H1 (cell line): ENCODE measurements around the gene ZBTB42. TPM values are rescaled to one million over a fixed set of nuclear protein-coding genes. Genes with fewer than 3 reads are reported as not detected.

Experiments used
- CTCF ChIA-PET: fragments of 300-600 bp; sonication (Branson Sonifier 250); formaldehyde crosslinking; loops from one replicate; lab custom pipeline; 2021; ENCODE audit not compliant: partially characterized antibody; lab: Charles Lee
- POLR2A ChIA-PET: fragments of 300-600 bp; sonication (Branson Sonifier 250); formaldehyde crosslinking; loops from one replicate; lab custom pipeline; 2021; ENCODE audit warnings: inconsistent platforms; ENCODE audit not compliant: partially characterized antibody; lab: Charles Lee
- DNase-seq, 2 experiments: peaks; one replicate each; pipeline versions ENCODE4 v3.0.0 to v3.0.0-alpha.2; 2010 to 2022; ENCODE audit warnings: low spot score in 2 of 2, low read depth in 1 of 2, mixed read lengths in 1 of 2
- FAIRE-seq: peaks from 2 replicates; lab custom pipeline; 2011; peaks lifted over from hg19 to GRCh38; lab: Jason Lieb, UNC
- H2AFZ ChIP-seq: 2 replicates; pipeline ENCODE4 v1.8.1; 2012; ENCODE audit warnings: low read length, inconsistent platforms
- H2AK5ac ChIP-seq: 2 replicates; pipeline ENCODE4 v1.6.1; 2013; ENCODE audit warnings: low read depth, low read length
- H2BK120ac ChIP-seq: replicated peaks from 2 replicates; pipeline ENCODE3; 2013; ENCODE audit warnings: low read depth, low read length, inconsistent platforms
- H2BK12ac ChIP-seq: 2 replicates; pipeline ENCODE4 v1.6.1; 2013; ENCODE audit warnings: low read depth, low read length
- H2BK15ac ChIP-seq: 2 replicates; pipeline ENCODE4 v1.6.1; 2013; ENCODE audit warnings: low read length
- H2BK20ac ChIP-seq: 2 replicates; pipeline ENCODE4 v1.6.1; 2013; ENCODE audit warnings: low read length
- H2BK5ac ChIP-seq: 2 replicates; pipeline ENCODE4 v1.6.1; 2013; ENCODE audit warnings: low read depth, low read length
- H3K14ac ChIP-seq: 2 replicates; pipeline ENCODE4 v1.6.1; 2013; ENCODE audit warnings: inconsistent platforms; ENCODE audit not compliant: insufficient read length
- H3K18ac ChIP-seq: 2 replicates; pipeline ENCODE4 v1.6.1; 2013; ENCODE audit warnings: low read length; ENCODE audit errors: extremely low read depth
- H3K23ac ChIP-seq: 2 replicates; pipeline ENCODE4 v1.6.1; 2013; ENCODE audit warnings: inconsistent platforms; ENCODE audit not compliant: insufficient read length
- H3K23me2 ChIP-seq: 2 replicates; pipeline ENCODE4 v1.6.1; 2013; ENCODE audit warnings: low read depth, low read length
- H3K27ac ChIP-seq: 2 replicates; pipeline ENCODE4 v1.6.1; 2011; ENCODE audit warnings: low read depth, low read length, inconsistent platforms
- H3K27me3 ChIP-seq, 4 experiments: replicated peaks in 1 of 4; 1 replicate in 1 of 4; 2 replicates in 3 of 4; pipeline versions ENCODE4 v1.6.1 to v1.8.1; 2011 to 2013; ENCODE audit warnings: low read length in 3 of 4, mild to moderate bottlenecking in 3 of 4, inconsistent platforms in 2 of 4, mixed read lengths in 2 of 4, moderate library complexity in 1 of 4; ENCODE audit not compliant: control insufficient read depth in 3 of 4, insufficient read depth in 3 of 4; ENCODE audit errors: extremely low read depth in 1 of 4
- H3K36me3 ChIP-seq, 4 experiments: 2 replicates each; pipeline versions ENCODE4 v1.6.1 to v1.8.1; 2011 to 2013; ENCODE audit warnings: mild to moderate bottlenecking in 4 of 4, low read length in 3 of 4, moderate library complexity in 2 of 4, control low read depth in 1 of 4, inconsistent platforms in 1 of 4; ENCODE audit not compliant: insufficient read depth in 4 of 4, control insufficient read depth in 2 of 4
- H3K4ac ChIP-seq: replicated peaks from 2 replicates; pipeline ENCODE3; 2013; ENCODE audit warnings: low read length, low read depth, mixed read lengths, inconsistent platforms; ENCODE audit not compliant: insufficient read length
- H3K4me1 ChIP-seq, 4 experiments: replicated peaks in 1 of 4; 1 replicate in 1 of 4; 2 replicates in 3 of 4; pipeline versions ENCODE4 v1.6.1 to v1.8.1; 2011 to 2013; ENCODE audit warnings: low read length in 3 of 4, inconsistent platforms in 2 of 4, mixed read lengths in 1 of 4; ENCODE audit not compliant: insufficient read depth in 4 of 4, control insufficient read depth in 3 of 4
- H3K4me2 ChIP-seq, 2 experiments: 2 replicates each; pipeline versions ENCODE4 v1.6.1 to v1.8.1; 2011 to 2013; ENCODE audit warnings: low read depth in 2 of 2, low read length in 2 of 2, control low read depth in 1 of 2, inconsistent platforms in 1 of 2, mild to moderate bottlenecking in 1 of 2; ENCODE audit not compliant: insufficient read depth in 1 of 2
- H3K4me3 ChIP-seq, 4 experiments: fragments of 200-600, 300-600 bp in 1 of 4; sonication (generic), shearing (Covaris generic), sonication (Bioruptor Twin) in 1 of 4; 2 replicates each; pipeline versions ENCODE4 v1.5.1 to v1.8.1; 2011 to 2016; ENCODE audit warnings: low read length in 4 of 4, low read depth in 3 of 4, control low read depth in 2 of 4, inconsistent platforms in 2 of 4, mild to moderate bottlenecking in 2 of 4, mixed read lengths in 1 of 4, moderate library complexity in 1 of 4; ENCODE audit not compliant: insufficient read depth in 2 of 4; ENCODE audit errors: extremely low read depth in 1 of 4
- H3K56ac ChIP-seq: replicated peaks from 2 replicates; pipeline ENCODE3; 2013; ENCODE audit warnings: low read depth, mild to moderate bottlenecking, mixed read lengths, low read length, inconsistent platforms; ENCODE audit not compliant: insufficient read length
- H3K79me1 ChIP-seq: 2 replicates; pipeline ENCODE4 v1.6.1; 2013; ENCODE audit warnings: low read depth, low read length, control low read depth
- H3K79me2 ChIP-seq, 2 experiments: 2 replicates each; pipeline versions ENCODE4 v1.6.1 to v1.8.1; 2012 to 2013; ENCODE audit warnings: low read length in 2 of 2, mild to moderate bottlenecking in 2 of 2, inconsistent platforms in 1 of 2; ENCODE audit not compliant: insufficient read depth in 2 of 2, control insufficient read depth in 1 of 2
- H3K9ac ChIP-seq, 4 experiments: replicated peaks in 1 of 4; 1 replicate in 1 of 4; 2 replicates in 3 of 4; pipeline versions ENCODE4 v1.6.1 to v1.8.1; 2011 to 2013; ENCODE audit warnings: low read depth in 3 of 4, low read length in 3 of 4, control low read depth in 2 of 4, mild to moderate bottlenecking in 2 of 4, moderate library complexity in 2 of 4, inconsistent platforms in 1 of 4; ENCODE audit errors: extremely low read depth in 1 of 4
- H3K9me3 ChIP-seq, 2 experiments: 2 replicates each; pipeline versions ENCODE4 v1.6.1 to v1.8.1; 2012 to 2013; ENCODE audit warnings: mild to moderate bottlenecking in 2 of 2, moderate library complexity in 2 of 2, control low read depth in 1 of 2, inconsistent platforms in 1 of 2, low read depth in 1 of 2, low read length in 1 of 2, mixed read lengths in 1 of 2; ENCODE audit not compliant: insufficient read depth in 2 of 2
- H4K20me1 ChIP-seq, 2 experiments: replicated peaks in 1 of 2; 2 replicates each; pipeline versions ENCODE3 to v1.8.1; 2011 to 2013; ENCODE audit warnings: inconsistent platforms in 2 of 2, low read length in 2 of 2, mild to moderate bottlenecking in 1 of 2; ENCODE audit not compliant: insufficient read depth in 2 of 2, control insufficient read depth in 1 of 2
- H4K5ac ChIP-seq: 2 replicates; pipeline ENCODE4 v1.6.1; 2013; ENCODE audit warnings: low read length, low read depth, mixed read lengths, inconsistent platforms; ENCODE audit not compliant: insufficient read length
- H4K8ac ChIP-seq: 2 replicates; pipeline ENCODE4 v1.8.0; 2013; ENCODE audit warnings: mild to moderate bottlenecking, moderate library complexity, low read length, inconsistent platforms; ENCODE audit not compliant: insufficient read depth; ENCODE audit errors: extremely low read depth
- H4K91ac ChIP-seq: replicated peaks from 2 replicates; pipeline ENCODE3; 2013; ENCODE audit warnings: low read length, mixed read lengths, inconsistent platforms; ENCODE audit not compliant: insufficient read length
- BRCA1 ChIP-seq: IDR thresholded peaks from 2 replicates; pipeline ENCODE4 v1.6.1; 2012; ENCODE audit warnings: low read depth, low read length, improper control_type of control experiment
- CTBP2 ChIP-seq: IDR thresholded peaks from 2 replicates; pipeline ENCODE4 v1.7.0; 2011; ENCODE audit warnings: borderline replicate concordance, mild to moderate bottlenecking, moderate library complexity, mixed read lengths, low read length; ENCODE audit not compliant: insufficient read depth, insufficient read length
- FOSL1 ChIP-seq: IDR thresholded peaks from 2 replicates; pipeline ENCODE4 v1.6.1; 2011; ENCODE audit warnings: mild to moderate bottlenecking, low read depth, low read length, moderate library complexity; ENCODE audit not compliant: insufficient read depth
- HDAC2 ChIP-seq, 2 experiments: fragments of 300-600 bp in 1 of 2; sonication (generic) in 1 of 2; IDR thresholded peaks; 2 replicates each; pipeline ENCODE4 v1.6.1; 2011 to 2012; ENCODE audit warnings: low read depth in 2 of 2, low read length in 2 of 2, mild to moderate bottlenecking in 2 of 2, moderate library complexity in 2 of 2, borderline replicate concordance in 1 of 2, inconsistent platforms in 1 of 2
- NRF1 ChIP-seq: IDR thresholded peaks from 2 replicates; pipeline ENCODE4 v1.6.1; 2011; ENCODE audit warnings: mild to moderate bottlenecking, low read depth, low read length, improper control_type of control experiment
- POU5F1 ChIP-seq: IDR thresholded peaks from 2 replicates; pipeline ENCODE4 v1.6.1; 2011; ENCODE audit warnings: low read depth, mild to moderate bottlenecking, low read length, moderate library complexity
- SAP30 ChIP-seq: fragments of 300-600 bp; sonication (generic); IDR thresholded peaks from 2 replicates; pipeline ENCODE4 v1.7.1; 2012; ENCODE audit warnings: low read length, moderate library complexity, mild to moderate bottlenecking, inconsistent platforms; ENCODE audit not compliant: insufficient read depth, insufficient replicate concordance
- SRF ChIP-seq: IDR thresholded peaks from 2 replicates; pipeline ENCODE4 v1.6.1; 2011; ENCODE audit warnings: mild to moderate bottlenecking, low read depth, low read length, moderate library complexity
- WGBS, 2 experiments: shearing (Covaris generic) in 1 of 2; methylation state at CpG; one replicate each; pipeline versions ENCODE4 v1.1.6 to v1.1.7; 2013 to 2015; ENCODE audit warnings: low lambda C conversion rate in 2 of 2, mixed read lengths in 2 of 2, inconsistent platforms in 1 of 2, low coverage in 1 of 2, missing lambda C conversion rate in 1 of 2; ENCODE audit not compliant: insufficient replicate concordance in 2 of 2, insufficient coverage in 1 of 2, insufficient read length in 1 of 2; ENCODE audit errors: extremely low coverage in 1 of 2, missing lambda C conversion rate in 1 of 2; 5-methylcytosine and 5-hydroxymethylcytosine counted together
- polyA plus RNA-seq, 7 experiments: library from polyadenylated mRNA; depleted of rRNA in 3 of 7; stranded (reverse) in 5 of 7; unstranded in 2 of 7; fragments of >200 nt in 5 of 7; fragments of 200-250 nt in 2 of 7; gene quantifications; 1 replicate in 5 of 7; 2 replicates in 1 of 7; 4 replicates in 1 of 7; pipeline versions ENCODE4 v1.2.1 to v1.2.3, GENCODE V29; 2011 to 2013; ENCODE audit warnings: missing spikeins in 2 of 7, mixed read lengths in 2 of 7
- total RNA-seq: library from RNA; stranded (reverse); fragmentation: NEBNext Ultra II Directional; extraction: Animal tissue kit (Norgen Biotek cat#: 25700); gene quantifications from 2 replicates; pipeline ENCODE4 v1.2.1, GENCODE V29; 2021
- TF ChIP-seq, protein P1 (sequence below), 3 experiments: IDR thresholded peaks; 1 replicate in 2 of 3; 2 replicates in 1 of 3; pipeline versions ENCODE4 v1.5.1 to v1.6.1; 2011; ENCODE audit warnings: low read length in 3 of 3, mild to moderate bottlenecking in 3 of 3, inconsistent platforms in 2 of 3, low read depth in 1 of 3, moderate library complexity in 1 of 3; ENCODE audit not compliant: insufficient read depth in 1 of 3; ENCODE audit errors: control extremely low read depth in 1 of 3

Gene ZBTB42
- total and polyA plus RNA-seq, 2 of the 8 experiments (the other 6 are each of a cell fraction or from before 2014, with no cell fraction given), result 2.8 to 3.1 TPM

DNA sequence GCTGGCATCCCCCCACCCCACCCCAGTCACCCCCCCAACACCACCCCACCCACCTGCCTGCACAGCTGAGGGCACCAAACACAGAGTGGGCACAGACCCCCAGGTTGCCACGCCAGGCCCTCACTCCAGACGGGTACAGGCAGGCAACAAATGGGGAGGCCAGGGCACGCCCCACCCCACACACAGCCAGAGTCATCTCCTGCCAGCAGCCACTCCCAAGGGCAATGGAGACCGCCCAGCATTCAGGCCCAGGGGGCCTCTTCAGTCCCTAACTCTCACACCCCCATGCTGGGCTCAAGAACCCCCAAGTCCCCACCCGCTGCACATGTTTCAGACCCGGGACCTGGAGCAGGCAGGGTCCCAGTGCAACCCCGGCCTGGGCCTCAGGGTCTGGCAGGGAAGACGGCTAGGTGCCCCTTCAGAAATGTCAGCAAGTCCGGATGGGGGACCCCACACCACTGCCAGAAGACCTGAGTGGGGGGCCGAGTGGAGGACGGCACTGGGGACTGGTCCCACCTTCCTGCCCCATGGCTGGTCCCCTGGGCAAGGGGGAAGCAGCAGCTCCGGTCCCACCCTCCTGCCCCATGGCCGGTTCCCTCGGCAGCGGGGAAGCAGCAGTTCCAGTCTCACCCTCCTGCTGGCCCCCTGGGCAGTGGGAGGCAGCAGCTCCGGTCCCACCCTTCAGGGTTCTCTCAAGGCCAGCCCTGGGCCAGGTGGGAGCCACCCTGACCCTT lies 17.2 kb upstream of the ZBTB42 start:
- POLR2A ChIA-PET, result no interaction called here
- no peak overlapping the region for H3K27ac ChIP-seq
- H3K4ac ChIP-seq, result no peak overlapping the region
- no peak overlapping the region for H3K14ac ChIP-seq
- no peak overlapping the region for H2BK20ac ChIP-seq
- H3K27me3 ChIP-seq, result no peaks in the 10 kb centered on the region
- no peak overlapping the region for H2BK15ac ChIP-seq
- CTCF ChIA-PET, result interaction anchor here (4.0 kb wide), 1 partner anchor 14 kb away, joined by 28 read pairs; no protein-coding TSS in a partner anchor
- H3K23me2 ChIP-seq, result no peaks in the 10 kb centered on the region
- H3K4me1 ChIP-seq, result no peaks in the 10 kb centered on the region
- H3K79me1 ChIP-seq, result no peaks in the 10 kb centered on the region; the same call in 1 of the 2 replicates
- H3K56ac ChIP-seq, result no peak overlapping the region
- H4K91ac ChIP-seq, result no peak overlapping the region
- no peak overlapping the region for H3K23ac ChIP-seq
- H4K8ac ChIP-seq, result no peak overlapping the region
- H2BK120ac ChIP-seq, result no peak overlapping the region
- peaks cover 15 to 16% of the 10 kb centered on the region in 2 experiments for H4K20me1 ChIP-seq
- DNase-seq (no peak), FAIRE-seq (no peak)
- no peak overlapping the region for H3K4me2 ChIP-seq
- H3K9ac ChIP-seq, result no peak overlapping the region
- no peaks in the 10 kb centered on the region for H3K9me3 ChIP-seq
- no peaks in the 10 kb centered on the region for H3K36me3 ChIP-seq
- no peak overlapping the region for H2BK5ac ChIP-seq
- no peak overlapping the region for H3K4me3 ChIP-seq
- H2BK12ac ChIP-seq, result no peak overlapping the region
- 99% methylated on average over 15 of the region's 16 CpGs; no CpG with 5 or more reads in 1 of the 2 experiments for WGBS, 2 experiments
- H2AFZ ChIP-seq, result no peak overlapping the region
- H3K18ac ChIP-seq, result no peak overlapping the region
- no peak overlapping the region for H4K5ac ChIP-seq
- no peaks in the 10 kb centered on the region for H3K79me2 ChIP-seq
- H2AK5ac ChIP-seq, result no peak overlapping the region
- TF ChIP-seq SAP30 (no peak), SRF (no peak), FOSL1 (no peak), HDAC2 (IDR thresholded peaks at IDR 0.05; ENCODE audit: borderline replicate concordance in 1 of 2, low read depth in 2 of 2, low read length in 2 of 2) (no peak), POU5F1 (no peak), NRF1 (no peak), CTBP2 (no peak), BRCA1 (no peak)
- TF ChIP-seq, protein P1, sequence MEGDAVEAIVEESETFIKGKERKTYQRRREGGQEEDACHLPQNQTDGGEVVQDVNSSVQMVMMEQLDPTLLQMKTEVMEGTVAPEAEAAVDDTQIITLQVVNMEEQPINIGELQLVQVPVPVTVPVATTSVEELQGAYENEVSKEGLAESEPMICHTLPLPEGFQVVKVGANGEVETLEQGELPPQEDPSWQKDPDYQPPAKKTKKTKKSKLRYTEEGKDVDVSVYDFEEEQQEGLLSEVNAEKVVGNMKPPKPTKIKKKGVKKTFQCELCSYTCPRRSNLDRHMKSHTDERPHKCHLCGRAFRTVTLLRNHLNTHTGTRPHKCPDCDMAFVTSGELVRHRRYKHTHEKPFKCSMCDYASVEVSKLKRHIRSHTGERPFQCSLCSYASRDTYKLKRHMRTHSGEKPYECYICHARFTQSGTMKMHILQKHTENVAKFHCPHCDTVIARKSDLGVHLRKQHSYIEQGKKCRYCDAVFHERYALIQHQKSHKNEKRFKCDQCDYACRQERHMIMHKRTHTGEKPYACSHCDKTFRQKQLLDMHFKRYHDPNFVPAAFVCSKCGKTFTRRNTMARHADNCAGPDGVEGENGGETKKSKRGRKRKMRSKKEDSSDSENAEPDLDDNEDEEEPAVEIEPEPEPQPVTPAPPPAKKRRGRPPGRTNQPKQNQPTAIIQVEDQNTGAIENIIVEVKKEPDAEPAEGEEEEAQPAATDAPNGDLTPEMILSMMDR (IDR thresholded peaks at IDR 0.05; ENCODE audit: control extremely low read depth in 1 of 3, insufficient read depth in 1 of 3, low read depth in 1 of 3, low read length in 3 of 3), result no peak
